ENCODE measurements around the gene CRYZL1.

Gene CRYZL1

DNA sequence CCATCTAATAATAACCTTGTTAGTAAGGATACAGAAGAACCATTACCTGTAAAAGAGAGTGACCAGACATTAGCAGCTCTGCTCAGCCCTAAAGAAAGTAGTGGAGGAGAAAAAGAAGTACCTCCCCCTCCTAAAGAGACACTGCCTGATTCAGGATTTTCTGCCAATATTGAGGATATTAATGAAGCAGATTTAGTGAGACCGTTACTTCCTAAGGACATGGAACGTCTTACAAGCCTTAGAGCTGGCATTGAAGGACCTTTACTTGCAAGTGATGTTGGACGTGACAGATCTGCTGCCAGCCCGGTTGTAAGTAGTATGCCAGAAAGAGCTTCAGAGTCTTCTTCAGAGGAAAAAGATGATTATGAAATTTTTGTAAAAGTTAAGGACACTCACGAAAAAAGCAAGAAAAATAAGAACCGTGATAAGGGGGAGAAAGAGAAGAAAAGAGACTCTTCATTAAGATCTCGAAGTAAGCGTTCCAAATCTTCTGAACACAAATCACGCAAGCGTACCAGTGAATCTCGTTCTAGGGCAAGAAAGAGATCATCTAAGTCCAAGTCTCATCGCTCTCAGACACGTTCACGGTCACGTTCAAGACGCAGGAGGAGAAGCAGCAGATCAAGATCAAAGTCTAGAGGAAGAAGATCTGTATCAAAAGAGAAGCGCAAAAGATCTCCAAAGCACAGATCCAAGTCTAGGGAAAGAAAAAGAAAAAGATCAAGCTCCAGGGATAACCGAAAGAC lies 87.1 kb downstream of the CRYZL1 start:
- Histone ChIP-seq H3K9me3 (ENCODE audit: low read length) (no peaks in the 10 kb centered on the region), H3K27ac (ENCODE audit: low read depth, low read length, poor library complexity, severe bottlenecking) (no peak overlapping the region), H3K36me3 (ENCODE audit: insufficient read depth, low read length) (peaks cover 99% of the 10 kb centered on the region), H2AFZ (ENCODE audit: low read length) (no peak overlapping the region), H3K4me3 (ENCODE audit: low read depth, low read length, poor library complexity, severe bottlenecking) (no peak overlapping the region), H3K9me2 (ENCODE audit: low read depth, low read length) (no peaks in the 10 kb centered on the region), H3K27me3 (ENCODE audit: insufficient read depth, low read length) (no peaks in the 10 kb centered on the region), H3K4me2 (ENCODE audit: low read length) (no peak overlapping the region), H3K4me1 (ENCODE audit: insufficient read depth, low read length, severe bottlenecking) (no peaks in the 10 kb centered on the region), H4K20me1 (ENCODE audit: insufficient read depth, low read length) (peaks cover 3% of the 10 kb centered on the region; the same call in 1 of the 2 replicates), H3K79me2 (ENCODE audit: insufficient read depth, low read length) (peaks cover 75% of the 10 kb centered on the region), H3F3A (ENCODE audit: insufficient read depth, low read length) (no peaks in the 10 kb centered on the region), H3K9ac (ENCODE audit: low read length) (no peak overlapping the region)
- TF ChIP-seq, protein P1, sequence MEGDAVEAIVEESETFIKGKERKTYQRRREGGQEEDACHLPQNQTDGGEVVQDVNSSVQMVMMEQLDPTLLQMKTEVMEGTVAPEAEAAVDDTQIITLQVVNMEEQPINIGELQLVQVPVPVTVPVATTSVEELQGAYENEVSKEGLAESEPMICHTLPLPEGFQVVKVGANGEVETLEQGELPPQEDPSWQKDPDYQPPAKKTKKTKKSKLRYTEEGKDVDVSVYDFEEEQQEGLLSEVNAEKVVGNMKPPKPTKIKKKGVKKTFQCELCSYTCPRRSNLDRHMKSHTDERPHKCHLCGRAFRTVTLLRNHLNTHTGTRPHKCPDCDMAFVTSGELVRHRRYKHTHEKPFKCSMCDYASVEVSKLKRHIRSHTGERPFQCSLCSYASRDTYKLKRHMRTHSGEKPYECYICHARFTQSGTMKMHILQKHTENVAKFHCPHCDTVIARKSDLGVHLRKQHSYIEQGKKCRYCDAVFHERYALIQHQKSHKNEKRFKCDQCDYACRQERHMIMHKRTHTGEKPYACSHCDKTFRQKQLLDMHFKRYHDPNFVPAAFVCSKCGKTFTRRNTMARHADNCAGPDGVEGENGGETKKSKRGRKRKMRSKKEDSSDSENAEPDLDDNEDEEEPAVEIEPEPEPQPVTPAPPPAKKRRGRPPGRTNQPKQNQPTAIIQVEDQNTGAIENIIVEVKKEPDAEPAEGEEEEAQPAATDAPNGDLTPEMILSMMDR (IDR thresholded peaks at IDR 0.05; ENCODE audit: low read length) = no peak
- TF ChIP-seq EZH2 (IDR thresholded peaks at IDR 0.05; ENCODE audit: borderline replicate concordance, low read length) = no peak

DNA sequence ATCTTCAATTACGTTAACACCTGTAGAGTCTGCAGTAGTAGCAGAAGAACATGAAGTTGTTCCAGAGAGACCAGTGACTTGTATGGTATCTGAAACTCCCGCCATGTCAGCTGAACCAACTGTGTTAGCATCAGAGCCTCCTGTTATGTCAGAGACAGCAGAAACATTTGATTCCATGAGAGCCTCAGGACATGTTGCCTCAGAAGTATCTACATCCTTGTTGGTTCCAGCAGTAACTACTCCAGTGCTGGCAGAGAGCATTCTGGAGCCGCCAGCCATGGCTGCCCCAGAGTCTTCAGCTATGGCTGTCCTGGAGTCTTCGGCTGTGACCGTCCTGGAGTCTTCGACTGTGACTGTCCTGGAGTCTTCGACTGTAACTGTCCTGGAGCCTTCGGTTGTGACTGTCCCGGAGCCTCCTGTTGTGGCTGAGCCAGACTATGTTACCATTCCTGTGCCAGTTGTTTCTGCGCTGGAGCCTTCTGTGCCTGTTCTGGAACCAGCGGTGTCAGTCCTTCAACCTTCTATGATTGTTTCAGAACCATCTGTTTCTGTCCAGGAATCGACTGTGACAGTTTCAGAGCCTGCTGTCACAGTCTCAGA lies 88.4 kb downstream of the CRYZL1 start:
- no peaks in the 10 kb centered on the region for H3K9me2 ChIP-seq (ENCODE audit: low read depth, low read length)
- H2AFZ ChIP-seq (ENCODE audit: low read length) = no peak overlapping the region
- peaks cover 2% of the 10 kb centered on the region; the same call in 1 of the 2 replicates for H4K20me1 ChIP-seq (ENCODE audit: insufficient read depth, low read length)
- no peak overlapping the region for H3K9ac ChIP-seq (ENCODE audit: low read length)
- H3K4me2 ChIP-seq (ENCODE audit: low read length) = no peak overlapping the region
- no peak overlapping the region for H3K4me3 ChIP-seq (ENCODE audit: low read depth, low read length, poor library complexity, severe bottlenecking)
- no peaks in the 10 kb centered on the region for H3K4me1 ChIP-seq (ENCODE audit: insufficient read depth, low read length, severe bottlenecking)
- H3F3A ChIP-seq (ENCODE audit: insufficient read depth, low read length) = no peaks in the 10 kb centered on the region
- H3K36me3 ChIP-seq (ENCODE audit: insufficient read depth, low read length) = peaks cover 99% of the 10 kb centered on the region
- TF ChIP-seq, protein P1 (IDR thresholded peaks at IDR 0.05; ENCODE audit: low read length) = no peak
- no peak for TF ChIP-seq EZH2 (IDR thresholded peaks at IDR 0.05; ENCODE audit: borderline replicate concordance, low read length)
- H3K27me3 ChIP-seq (ENCODE audit: insufficient read depth, low read length) = no peaks in the 10 kb centered on the region
- H3K9me3 ChIP-seq (ENCODE audit: low read length) = no peaks in the 10 kb centered on the region
- peaks cover 76% of the 10 kb centered on the region for H3K79me2 ChIP-seq (ENCODE audit: insufficient read depth, low read length)
- no peak overlapping the region for H3K27ac ChIP-seq (ENCODE audit: low read depth, low read length, poor library complexity, severe bottlenecking)

DNA sequence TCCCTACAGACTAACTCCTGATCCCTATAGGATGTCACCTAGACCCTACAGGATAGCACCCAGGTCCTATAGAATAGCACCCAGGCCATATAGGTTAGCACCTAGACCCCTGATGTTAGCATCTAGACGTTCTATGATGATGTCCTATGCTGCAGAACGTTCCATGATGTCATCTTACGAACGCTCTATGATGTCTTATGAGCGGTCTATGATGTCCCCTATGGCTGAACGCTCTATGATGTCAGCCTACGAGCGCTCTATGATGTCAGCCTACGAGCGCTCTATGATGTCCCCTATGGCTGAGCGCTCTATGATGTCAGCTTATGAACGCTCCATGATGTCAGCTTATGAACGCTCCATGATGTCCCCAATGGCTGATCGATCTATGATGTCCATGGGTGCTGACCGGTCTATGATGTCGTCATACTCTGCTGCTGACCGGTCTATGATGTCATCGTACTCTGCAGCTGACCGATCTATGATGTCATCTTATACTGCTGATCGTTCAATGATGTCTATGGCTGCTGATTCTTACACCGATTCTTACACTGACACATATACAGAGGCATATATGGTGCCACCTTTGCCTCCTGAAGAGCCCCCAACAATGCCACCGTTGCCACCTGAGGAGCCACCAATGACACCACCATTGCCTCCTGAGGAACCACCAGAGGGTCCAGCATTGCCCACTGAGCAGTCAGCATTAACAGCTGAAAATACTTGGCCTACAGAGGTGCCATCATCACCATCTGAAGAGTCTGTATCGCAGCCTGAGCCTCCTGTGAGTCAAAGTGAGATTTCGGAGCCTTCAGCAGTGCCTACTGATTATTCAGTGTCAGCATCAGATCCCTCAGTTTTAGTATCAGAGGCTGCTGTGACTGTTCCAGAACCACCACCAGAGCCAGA lies 89.2 kb downstream of the CRYZL1 start:
- no peaks in the 10 kb centered on the region for H3K9me2 ChIP-seq (ENCODE audit: low read depth, low read length)
- TF ChIP-seq EZH2 (IDR thresholded peaks at IDR 0.05; ENCODE audit: borderline replicate concordance, low read length) = no peak
- TF ChIP-seq, protein P1 (IDR thresholded peaks at IDR 0.05; ENCODE audit: low read length) = no peak
- no peaks in the 10 kb centered on the region for H3K9me3 ChIP-seq (ENCODE audit: low read length)
- H3K27me3 ChIP-seq (ENCODE audit: insufficient read depth, low read length) = no peaks in the 10 kb centered on the region
- peaks cover 99% of the 10 kb centered on the region for H3K36me3 ChIP-seq (ENCODE audit: insufficient read depth, low read length)
- no peaks in the 10 kb centered on the region for H3F3A ChIP-seq (ENCODE audit: insufficient read depth, low read length)
- H4K20me1 ChIP-seq (ENCODE audit: insufficient read depth, low read length) = peaks cover 2% of the 10 kb centered on the region; the same call in 1 of the 2 replicates
- H3K79me2 ChIP-seq (ENCODE audit: insufficient read depth, low read length) = peaks cover 78% of the 10 kb centered on the region
- no peaks in the 10 kb centered on the region for H3K4me1 ChIP-seq (ENCODE audit: insufficient read depth, low read length, severe bottlenecking)
- no peak overlapping the region for H3K4me3 ChIP-seq (ENCODE audit: low read depth, low read length, poor library complexity, severe bottlenecking)
- no peak overlapping the region for H3K9ac ChIP-seq (ENCODE audit: low read length)
- no peak overlapping the region for H3K27ac ChIP-seq (ENCODE audit: low read depth, low read length, poor library complexity, severe bottlenecking)
- no peak overlapping the region for H2AFZ ChIP-seq (ENCODE audit: low read length)
- no peak overlapping the region for H3K4me2 ChIP-seq (ENCODE audit: low read length)

All from OCI-LY1 (cell line).